C4-2B (cell line): ENCODE data around the gene SLC8A1.

Source experiments
- H3K27ac ChIP-seq: fragments of 450-650 bp; 2 replicates; pipeline ENCODE4 v1.5.1; 2017
- CTCF ChIP-seq: fragments of 450-650 bp; conservative IDR thresholded peaks from 2 replicates; pipeline ENCODE4 v1.5.1; 2017; ENCODE audit warnings: mild to moderate bottlenecking
- ZFX ChIP-seq: fragments of 450-650 bp; IDR thresholded peaks from 2 replicates; pipeline ENCODE4 v1.6.1; 2017

SLC8A1 gene

GRCh38 chr2:40316620-40317019 is 135.3 kb downstream of the SLC8A1 start:
- TF ChIP-seq CTCF (no peak), ZFX (no peak)

GRCh38 chr2:40315683-40316082 is 136.2 kb downstream of the SLC8A1 start:
- no peak for TF ChIP-seq CTCF
- no peak for TF ChIP-seq ZFX
- H3K27ac ChIP-seq, result no peak overlapping the region

More at GRCh38 chr2:40316620-40317019, 135.3 kb downstream of the SLC8A1 start:
- H3K27ac ChIP-seq, result no peak overlapping the region

- H3K27ac ChIP-seq, result no peak overlapping the region
- no peak for TF ChIP-seq ZFX
- TF ChIP-seq CTCF, result no peak
Measured at GRCh38 chr2:40311026-40311425, 140.9 kb downstream of the SLC8A1 start.

- TF ChIP-seq CTCF (no peak), ZFX (no peak)
- H3K27ac ChIP-seq, result no peak overlapping the region
Measured at GRCh38 chr2:40310303-40310702, 141.6 kb downstream of the SLC8A1 start.

GRCh38 chr2:40304340-40304739 is 147.6 kb downstream of the SLC8A1 start:
- no peak overlapping the region for H3K27ac ChIP-seq
- no peak for TF ChIP-seq CTCF
- no peak for TF ChIP-seq ZFX

- TF ChIP-seq CTCF (no peak), ZFX (no peak)
- no peak overlapping the region for H3K27ac ChIP-seq
Measured at GRCh38 chr2:40303746-40304145, 148.1 kb downstream of the SLC8A1 start.

GRCh38 chr2:40302751-40303325 is 149.1 kb downstream of the SLC8A1 start:
- TF ChIP-seq CTCF, result no peak
- no peak for TF ChIP-seq ZFX
- no peak overlapping the region for H3K27ac ChIP-seq
